H9 (cell line): ENCODE results near the gene DNAH1. TPM values are rescaled to one million over a fixed set of nuclear protein-coding genes. Genes with fewer than 3 reads are reported as not detected.

ENCODE experiments used
- DNase-seq: peaks from one replicate; pipeline ENCODE4 v3.0.0-alpha.2; 2017
- H2AFZ ChIP-seq: one replicate; pipeline ENCODE4 v1.6.1; 2013; ENCODE audit warnings: mild to moderate bottlenecking, low read length, control low read depth, moderate library complexity
- H2AK5ac ChIP-seq: 2 replicates; pipeline ENCODE4 v1.6.1; 2013; ENCODE audit warnings: low read length, control low read depth, mixed read lengths; ENCODE audit not compliant: insufficient read length
- H2BK120ac ChIP-seq: one replicate; pipeline ENCODE4 v1.6.1; 2013; ENCODE audit warnings: low read depth, mild to moderate bottlenecking, low read length, control low read depth, inconsistent platforms; ENCODE audit not compliant: poor library complexity, severe bottlenecking
- H2BK12ac ChIP-seq: 2 replicates; pipeline ENCODE4 v1.6.1; 2013; ENCODE audit warnings: low read length, control low read depth, mixed read lengths, low read depth; ENCODE audit not compliant: insufficient read length
- H2BK15ac ChIP-seq: 2 replicates; pipeline ENCODE4 v1.6.1; 2013; ENCODE audit warnings: low read depth, low read length, control low read depth
- H2BK20ac ChIP-seq: one replicate; pipeline ENCODE4 v1.6.1; 2013; ENCODE audit warnings: low read depth, mild to moderate bottlenecking, low read length, control low read depth, inconsistent platforms; ENCODE audit not compliant: poor library complexity, severe bottlenecking
- H2BK5ac ChIP-seq: 2 replicates; pipeline ENCODE4 v1.6.1; 2013; ENCODE audit warnings: low read length, control low read depth, mixed read lengths; ENCODE audit not compliant: insufficient read length
- H3K14ac ChIP-seq: 2 replicates; pipeline ENCODE4 v1.6.1; 2013; ENCODE audit warnings: low read length, control low read depth; ENCODE audit not compliant: insufficient read depth
- H3K18ac ChIP-seq: 2 replicates; pipeline ENCODE4 v1.6.1; 2013; ENCODE audit warnings: low read depth, mild to moderate bottlenecking, mixed read lengths, low read length, control low read depth; ENCODE audit not compliant: insufficient read length
- H3K23ac ChIP-seq: 2 replicates; pipeline ENCODE4 v1.6.1; 2013; ENCODE audit warnings: low read length, control low read depth, mixed read lengths, low read depth; ENCODE audit not compliant: insufficient read length
- H3K23me2 ChIP-seq: 2 replicates; pipeline ENCODE4 v1.6.1; 2013; ENCODE audit warnings: low read depth, mild to moderate bottlenecking, mixed read lengths, low read length, control low read depth; ENCODE audit not compliant: insufficient read length, poor library complexity, severe bottlenecking
- H3K27ac ChIP-seq: 2 replicates; pipeline ENCODE4 v1.5.1; 2013; ENCODE audit warnings: low read length, control low read depth, mixed read lengths, low read depth; ENCODE audit not compliant: insufficient read length
- H3K27me3 ChIP-seq: 2 replicates; pipeline ENCODE4 v1.6.1; 2013; ENCODE audit warnings: low read length, control low read depth, inconsistent platforms; ENCODE audit not compliant: insufficient read depth
- H3K4ac ChIP-seq: 2 replicates; pipeline ENCODE4 v1.6.1; 2013; ENCODE audit warnings: low read depth, mild to moderate bottlenecking, control low read depth, inconsistent platforms, low read length, moderate library complexity
- H3K4me1 ChIP-seq: 2 replicates; pipeline ENCODE4 v1.6.1; 2013; ENCODE audit warnings: low read length, control low read depth, inconsistent platforms; ENCODE audit not compliant: insufficient read depth
- H3K4me2 ChIP-seq: 2 replicates; pipeline ENCODE4 v1.6.1; 2013; ENCODE audit warnings: low read length, control low read depth, mixed read lengths; ENCODE audit not compliant: insufficient read length, insufficient read depth
- H3K56ac ChIP-seq: 2 replicates; pipeline ENCODE4 v1.6.1; 2013; ENCODE audit warnings: low read depth, mild to moderate bottlenecking, mixed read lengths, low read length, control low read depth; ENCODE audit not compliant: insufficient read length
- H3K79me1 ChIP-seq: 2 replicates; pipeline ENCODE4 v1.6.1; 2013; ENCODE audit warnings: low read depth, mild to moderate bottlenecking, moderate library complexity, low read length, control low read depth, inconsistent platforms; ENCODE audit not compliant: insufficient read depth, poor library complexity, severe bottlenecking
- H3K79me2 ChIP-seq: 2 replicates; pipeline ENCODE4 v1.6.1; 2013; ENCODE audit warnings: low read length, control low read depth, inconsistent platforms; ENCODE audit not compliant: insufficient read depth
- H3K9ac ChIP-seq: 2 replicates; pipeline ENCODE4 v1.6.1; 2013; ENCODE audit warnings: low read length, control low read depth, mixed read lengths; ENCODE audit not compliant: insufficient read length; ENCODE audit errors: extremely low read depth
- H3K9me3 ChIP-seq: one replicate; pipeline ENCODE4 v1.6.1; 2013; ENCODE audit warnings: low read depth, low read length, inconsistent platforms; ENCODE audit not compliant: control insufficient read depth
- H3T11ph ChIP-seq: one replicate; pipeline ENCODE4 v1.6.1; 2013; ENCODE audit warnings: mild to moderate bottlenecking, low read length, control low read depth, inconsistent platforms
- H4K20me1 ChIP-seq: one replicate; pipeline ENCODE4 v1.6.1; 2013; ENCODE audit not compliant: control insufficient read depth, insufficient read length, insufficient read depth
- H4K5ac ChIP-seq: 2 replicates; pipeline ENCODE4 v1.6.1; 2013; ENCODE audit warnings: low read depth, mild to moderate bottlenecking, mixed read lengths, low read length, control low read depth; ENCODE audit not compliant: insufficient read length
- H4K8ac ChIP-seq: replicated peaks from 2 replicates; pipeline ENCODE4 v1.6.1; 2013; ENCODE audit warnings: low read length, control low read depth, mixed read lengths, low read depth; ENCODE audit not compliant: insufficient read length
- H4K91ac ChIP-seq: 2 replicates; pipeline ENCODE4 v1.6.1; 2013; ENCODE audit warnings: low read depth, mild to moderate bottlenecking, moderate library complexity, mixed read lengths, low read length, control low read depth; ENCODE audit not compliant: insufficient read length
- H3K27ac Mint-ChIP-seq, 3 experiments: 2 replicates in 2 of 3; 3 replicates in 1 of 3; pipeline ENCODE4 v1.8.0; 2020 to 2021; ENCODE audit warnings: mixed read lengths in 3 of 3, mild to moderate bottlenecking in 1 of 3, moderate library complexity in 1 of 3
- H3K27me3 Mint-ChIP-seq: 2 replicates; pipeline ENCODE4 v1.8.0; 2021; ENCODE audit warnings: low read depth, mild to moderate bottlenecking, moderate library complexity, mixed read lengths
- H3K36me3 Mint-ChIP-seq, 3 experiments: 2 replicates in 2 of 3; 3 replicates in 1 of 3; pipeline ENCODE4 v1.8.0; 2020 to 2021; ENCODE audit warnings: low read depth in 3 of 3, mixed read lengths in 3 of 3; ENCODE audit not compliant: insufficient read depth in 1 of 3
- H3K4me1 Mint-ChIP-seq, 2 experiments: 2 replicates each; pipeline ENCODE4 v1.8.0; 2020; ENCODE audit warnings: mixed read lengths in 2 of 2
- H3K4me3 Mint-ChIP-seq, 2 experiments: 2 replicates in 1 of 2; 3 replicates in 1 of 2; pipeline ENCODE4 v1.8.0; 2020 to 2021; ENCODE audit warnings: mild to moderate bottlenecking in 2 of 2, mixed read lengths in 2 of 2, moderate library complexity in 1 of 2
- H3K9me3 Mint-ChIP-seq, 2 experiments: 2 replicates in 1 of 2; 3 replicates in 1 of 2; pipeline ENCODE4 v1.8.0; 2020; ENCODE audit warnings: mild to moderate bottlenecking in 2 of 2, mixed read lengths in 2 of 2, moderate library complexity in 1 of 2
- WGBS: extraction: QIAGEN DNeasy Blood & Tissue Kit; methylation state at CpG from one replicate; pipeline ENCODE4 v1.1.7; 2013; ENCODE audit warnings: missing lambda C conversion rate, low lambda C conversion rate, mixed read lengths; ENCODE audit not compliant: insufficient read length; ENCODE audit errors: extremely low coverage; 5-methylcytosine and 5-hydroxymethylcytosine counted together
- total RNA-seq: library from RNA; stranded (reverse); gene quantifications from 2 replicates; pipeline ENCODE4 v1.2.1, GENCODE V29; 2021
- TF ChIP-seq, protein P1 (sequence below): fragments of 200-600 bp; sonication (generic); conservative IDR thresholded peaks from 3 replicates; pipeline ENCODE4 v1.8.0; 2021; ENCODE audit warnings: antibody characterized with exemption, mild to moderate bottlenecking

DNAH1 gene
- total RNA-seq, 1 experiment from 2014 or later = 2.0 TPM

- Histone ChIP-seq H3T11ph (no peak overlapping the region), H3K23ac (no peak overlapping the region), H3K27ac (no peak overlapping the region), H2BK15ac (no peak overlapping the region), H2BK120ac (no peak overlapping the region), H3K4me1 (no peaks in the 10 kb centered on the region), H3K23me2 (no peaks in the 10 kb centered on the region), H4K8ac (no peak overlapping the region), H3K79me2 (no peaks in the 10 kb centered on the region), H4K91ac (no peak overlapping the region), H3K79me1 (no peaks in the 10 kb centered on the region), H3K27me3 (no peaks in the 10 kb centered on the region; the same call in 1 of the 2 replicates), H2BK12ac (no peak overlapping the region), H3K56ac (no peak overlapping the region), H3K4me2 (no peak overlapping the region), H3K4ac (no peak overlapping the region), H3K9me3 (no peaks in the 10 kb centered on the region), H2AFZ (no peak overlapping the region), H4K5ac (no peak overlapping the region), H4K20me1 (no peaks in the 10 kb centered on the region), H3K9ac (no peak overlapping the region), H2BK5ac (no peak overlapping the region), H2AK5ac (no peak overlapping the region), H3K18ac (no peak overlapping the region), H3K14ac (no peak overlapping the region), H2BK20ac (no peak overlapping the region)
- WGBS = no CpG with 5 or more reads among the region's 8 CpGs
- TF ChIP-seq, protein P1, sequence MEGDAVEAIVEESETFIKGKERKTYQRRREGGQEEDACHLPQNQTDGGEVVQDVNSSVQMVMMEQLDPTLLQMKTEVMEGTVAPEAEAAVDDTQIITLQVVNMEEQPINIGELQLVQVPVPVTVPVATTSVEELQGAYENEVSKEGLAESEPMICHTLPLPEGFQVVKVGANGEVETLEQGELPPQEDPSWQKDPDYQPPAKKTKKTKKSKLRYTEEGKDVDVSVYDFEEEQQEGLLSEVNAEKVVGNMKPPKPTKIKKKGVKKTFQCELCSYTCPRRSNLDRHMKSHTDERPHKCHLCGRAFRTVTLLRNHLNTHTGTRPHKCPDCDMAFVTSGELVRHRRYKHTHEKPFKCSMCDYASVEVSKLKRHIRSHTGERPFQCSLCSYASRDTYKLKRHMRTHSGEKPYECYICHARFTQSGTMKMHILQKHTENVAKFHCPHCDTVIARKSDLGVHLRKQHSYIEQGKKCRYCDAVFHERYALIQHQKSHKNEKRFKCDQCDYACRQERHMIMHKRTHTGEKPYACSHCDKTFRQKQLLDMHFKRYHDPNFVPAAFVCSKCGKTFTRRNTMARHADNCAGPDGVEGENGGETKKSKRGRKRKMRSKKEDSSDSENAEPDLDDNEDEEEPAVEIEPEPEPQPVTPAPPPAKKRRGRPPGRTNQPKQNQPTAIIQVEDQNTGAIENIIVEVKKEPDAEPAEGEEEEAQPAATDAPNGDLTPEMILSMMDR = no peak
- H3K36me3 Mint-ChIP-seq = peaks cover 0 to 2% (median 0%) of the 10 kb centered on the region in 3 experiments; a peak in 2 of 7 replicates
- no peaks in the 10 kb centered on the region; a peak in 1 of 4 replicates for H3K4me1 Mint-ChIP-seq
- peaks cover 13% of the 10 kb centered on the region for H3K27me3 Mint-ChIP-seq
- no peaks in the 10 kb centered on the region for H3K9me3 Mint-ChIP-seq
- H3K4me3 Mint-ChIP-seq = no peak overlapping the region
- DNase-seq = no peak
- H3K27ac Mint-ChIP-seq = no peak overlapping the region
Observed at GRCh38 chr3:52395503-52395865, 79.4 kb downstream of the DNAH1 start.
